Cardiac muscle cell (in vitro differentiated cells and primary cell): ENCODE results near the gene OR13F1. TPM values are rescaled to one million over a fixed set of nuclear protein-coding genes. Genes with fewer than 3 reads are reported as not detected.

Experiments used
- DNase-seq, 2 donors: peaks; one replicate each; pipeline versions ENCODE4 v3.0.0 to v3.0.0-alpha.2; 2010 to 2017; ENCODE audit warnings: low read depth in 1 of 2, low spot score in 1 of 2
- H3K27ac ChIP-seq: fragments of 200-600 bp; sonication (generic); 2 replicates; pipeline ENCODE4 v1.5.1; 2016
- H3K27me3 ChIP-seq: fragments of 200-600 bp; sonication (generic); 2 replicates; pipeline ENCODE4 v1.6.0; 2016; ENCODE audit warnings: control low read depth
- H3K36me3 ChIP-seq: fragments of 200-600 bp; sonication (generic); 2 replicates; pipeline ENCODE4 v1.5.1; 2016; ENCODE audit warnings: control low read depth
- H3K4me1 ChIP-seq: fragments of 200-600 bp; sonication (generic); 2 replicates; pipeline ENCODE4 v1.8.1; 2017; ENCODE audit warnings: low read depth, mild to moderate bottlenecking, mixed run types
- H3K4me3 ChIP-seq: fragments of 200-600 bp; sonication (generic); 2 replicates; pipeline ENCODE4 v1.5.1; 2016; ENCODE audit warnings: mild to moderate bottlenecking
- H3K9me3 ChIP-seq: fragments of 200-600 bp; sonication (generic); 2 replicates; pipeline ENCODE4 v1.5.1; 2017; ENCODE audit warnings: low read depth, mild to moderate bottlenecking, control low read depth
- CTCF ChIP-seq: IDR thresholded peaks from 2 replicates; pipeline ENCODE4 v1.5.1; 2012; ENCODE audit warnings: low read depth, mild to moderate bottlenecking, low read length
- polyA plus RNA-seq: library from polyadenylated mRNA; unstranded; fragments of >200 nt; fragmentation: Nextera tagmentation; extraction: Ambion mirVana; gene quantifications from 2 replicates; pipeline ENCODE4 v1.2.1, GENCODE V29; 2016
- total RNA-seq: library from RNA; depleted of rRNA; stranded (reverse); fragments of >200 nt; gene quantifications from 2 replicates; pipeline ENCODE4 v1.2.3, GENCODE V29; 2016

The OR13F1 gene
- total RNA-seq = not detected in 2 replicates
- not detected in 2 replicates for polyA plus RNA-seq

- Histone ChIP-seq H3K9me3 (no peaks in the 10 kb centered on the region), H3K27ac (no peak within 1 kb of the TSS)
- no peak for TF ChIP-seq CTCF
Measured at GRCh38 chr9:104503963-104504362, at the start of gene OR13F1. Gene OR13F1, plus strand, starts transcription at chr9:104504263. Its CDS starts 0 bp downstream, at chr9:104504263.

GRCh38 chr9:104456831-104457230 is 47.2 kb upstream of the OR13F1 start:
- DNase-seq = no peak
- Histone ChIP-seq H3K9me3 (no peaks in the 10 kb centered on the region), H3K27ac (no peak overlapping the region), H3K27me3 (no peaks in the 10 kb centered on the region), H3K4me3 (no peak overlapping the region), H3K36me3 (no peaks in the 10 kb centered on the region), H3K4me1 (no peaks in the 10 kb centered on the region)
- no peak for TF ChIP-seq CTCF

More at GRCh38 chr9:104503963-104504362, at the start of gene OR13F1:
- no peaks in the 10 kb centered on the region for H3K36me3 ChIP-seq
- no peaks in the 10 kb centered on the region for H3K4me1 ChIP-seq
- no peak within 1 kb of the TSS for H3K4me3 ChIP-seq
- H3K27me3 ChIP-seq = no peaks in the 10 kb centered on the region
- DNase-seq = no peak

DNA sequence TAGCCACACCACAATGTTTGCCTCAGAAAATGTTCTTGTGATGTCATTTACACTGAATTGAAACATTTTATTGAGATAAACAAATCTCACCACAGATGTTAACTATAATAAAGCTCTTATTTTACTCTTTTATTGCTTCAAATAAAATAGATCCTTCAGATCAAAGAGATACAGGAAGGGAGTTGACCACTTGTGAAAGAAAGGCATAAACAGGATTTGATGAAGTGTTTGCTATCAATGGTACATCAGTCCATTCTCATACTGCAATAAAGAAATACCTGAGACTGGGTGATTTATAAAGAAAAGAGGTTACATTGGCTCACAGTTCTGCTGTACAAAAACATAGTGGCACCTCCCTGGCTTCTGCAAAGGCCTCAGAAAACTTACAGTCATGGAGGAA is 40.2 kb upstream of the OR13F1 start:
- no peaks in the 10 kb centered on the region for H3K4me1 ChIP-seq
- H3K27ac ChIP-seq = no peak overlapping the region
- no peaks in the 10 kb centered on the region for H3K36me3 ChIP-seq
- no peaks in the 10 kb centered on the region for H3K9me3 ChIP-seq
- DNase-seq = no peak
- no peak for TF ChIP-seq CTCF
- H3K4me3 ChIP-seq = no peak overlapping the region
- no peaks in the 10 kb centered on the region for H3K27me3 ChIP-seq

DNA sequence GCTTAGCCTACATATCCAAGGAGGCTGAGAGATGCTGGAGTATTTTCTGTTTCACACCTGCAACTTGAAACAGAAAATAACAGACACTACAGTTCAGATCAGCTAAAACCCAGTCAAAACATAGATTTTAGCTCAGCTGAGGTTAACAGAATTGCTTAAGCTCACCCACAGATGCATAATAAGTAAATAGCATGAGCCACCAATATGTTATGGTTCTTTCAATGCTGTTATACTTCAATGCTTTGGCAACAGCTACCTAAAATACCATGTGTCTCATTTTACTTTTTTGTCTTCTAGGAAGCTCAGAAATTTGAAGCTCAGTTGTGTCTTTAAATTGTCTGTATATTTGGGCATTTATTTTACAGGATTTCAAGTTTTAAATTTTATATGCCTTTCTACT is 35.8 kb upstream of the OR13F1 start:
- no peak overlapping the region for H3K4me3 ChIP-seq
- H3K27ac ChIP-seq = no peak overlapping the region
- no peaks in the 10 kb centered on the region for H3K36me3 ChIP-seq
- H3K9me3 ChIP-seq = no peaks in the 10 kb centered on the region
- no peak for TF ChIP-seq CTCF
- no peaks in the 10 kb centered on the region for H3K27me3 ChIP-seq
- no peak for DNase-seq
- H3K4me1 ChIP-seq = no peaks in the 10 kb centered on the region

GRCh38 chr9:104482921-104483570 is 21.0 kb upstream of the OR13F1 start:
- Histone ChIP-seq H3K9me3 (no peaks in the 10 kb centered on the region), H3K27me3 (no peaks in the 10 kb centered on the region), H3K27ac (no peak overlapping the region), H3K36me3 (no peaks in the 10 kb centered on the region), H3K4me1 (no peaks in the 10 kb centered on the region), H3K4me3 (no peak overlapping the region)
- DNase-seq = no peak
- TF ChIP-seq CTCF = no peak
